ENCODE measurements around the gene CCR3.

Gene CCR3

GRCh38 chr3:46221391-46221790, 20.9 kb upstream of the CCR3 start:
- no peak overlapping the region for H2AK5ac ChIP-seq (ENCODE audit: low read depth, low read length)
- WGBS, 2 donors (ENCODE audit: extremely low coverage in 2 of 2, insufficient read length in 2 of 2, insufficient replicate concordance in 1 of 2), result no CpG with 5 or more reads among the region's 4 CpGs
- H3K23ac ChIP-seq (ENCODE audit: low read depth, low read length, poor library complexity), result no peak overlapping the region
- H3K79me1 ChIP-seq (ENCODE audit: low read depth, low read length), result no peaks in the 10 kb centered on the region
- no peak overlapping the region for H3K4ac ChIP-seq (ENCODE audit: low read length)
- H3K18ac ChIP-seq (ENCODE audit: low read length), result no peak overlapping the region
- H3K27ac ChIP-seq (replicated peaks; ENCODE audit: low read length), result no peak overlapping the region
- no peak overlapping the region for H2BK15ac ChIP-seq (ENCODE audit: low read length)
- H2BK120ac ChIP-seq (ENCODE audit: low read depth, low read length), result no peak overlapping the region
- H2AFZ ChIP-seq (ENCODE audit: low read length), result no peak overlapping the region
- no peak overlapping the region for H3K14ac ChIP-seq (ENCODE audit: low read length)
- no peaks in the 10 kb centered on the region for H3K36me3 ChIP-seq (replicated peaks in 1 of 2; ENCODE audit: control insufficient read depth in 2 of 2, insufficient read depth in 2 of 2, low read length in 2 of 2)
- no peaks in the 10 kb centered on the region for H3K27me3 ChIP-seq (ENCODE audit: control insufficient read depth in 3 of 3, insufficient read depth in 3 of 3, low read depth in 1 of 3, low read length in 3 of 3)
- no peaks in the 10 kb centered on the region for H3K9me3 ChIP-seq (replicated peaks in 1 of 2; ENCODE audit: control insufficient read depth in 2 of 2, insufficient read depth in 1 of 2, low read depth in 1 of 2, low read length in 2 of 2)
- no peak for DNase-seq (ENCODE audit: low spot score)
- H2BK12ac ChIP-seq (ENCODE audit: low read length), result no peak overlapping the region
- no peak overlapping the region for H4K91ac ChIP-seq (ENCODE audit: low read depth, low read length, poor library complexity)
- no peak overlapping the region for H3K4me2 ChIP-seq (ENCODE audit: insufficient read depth, low read length, poor library complexity, severe bottlenecking)
- no peak overlapping the region for H3K9ac ChIP-seq (ENCODE audit: low read depth, low read length, poor library complexity)
- H2BK5ac ChIP-seq (ENCODE audit: low read length), result no peak overlapping the region
- H3K4me3 ChIP-seq (ENCODE audit: low read length in 2 of 2), result no peak overlapping the region
- no peaks in the 10 kb centered on the region for H3K4me1 ChIP-seq (ENCODE audit: control insufficient read depth in 2 of 2, insufficient read depth in 1 of 2, low read depth in 1 of 2, low read length in 2 of 2)
- no peak overlapping the region for H4K8ac ChIP-seq (ENCODE audit: low read depth, low read length)

- H2AK5ac ChIP-seq (ENCODE audit: low read depth, low read length), result no peak overlapping the region
- H3K79me1 ChIP-seq (ENCODE audit: low read depth, low read length), result no peaks in the 10 kb centered on the region
- no peak overlapping the region for H2AFZ ChIP-seq (ENCODE audit: low read length)
- no peak overlapping the region for H3K4me3 ChIP-seq (ENCODE audit: low read length in 2 of 2)
- no peak overlapping the region for H4K91ac ChIP-seq (ENCODE audit: low read depth, low read length, poor library complexity)
- no peaks in the 10 kb centered on the region for H3K4me1 ChIP-seq (ENCODE audit: control insufficient read depth in 2 of 2, insufficient read depth in 1 of 2, low read depth in 1 of 2, low read length in 2 of 2)
- H3K4ac ChIP-seq (ENCODE audit: low read length), result no peak overlapping the region
- H2BK15ac ChIP-seq (ENCODE audit: low read length), result no peak overlapping the region
- no peak overlapping the region for H3K9ac ChIP-seq (ENCODE audit: low read depth, low read length, poor library complexity)
- no peak overlapping the region for H2BK5ac ChIP-seq (ENCODE audit: low read length)
- no peaks in the 10 kb centered on the region for H3K36me3 ChIP-seq (replicated peaks in 1 of 2; ENCODE audit: control insufficient read depth in 2 of 2, insufficient read depth in 2 of 2, low read length in 2 of 2)
- H3K4me2 ChIP-seq (ENCODE audit: insufficient read depth, low read length, poor library complexity, severe bottlenecking), result no peak overlapping the region
- no peak overlapping the region for H2BK12ac ChIP-seq (ENCODE audit: low read length)
- H3K23ac ChIP-seq (ENCODE audit: low read depth, low read length, poor library complexity), result no peak overlapping the region
- H3K27me3 ChIP-seq (ENCODE audit: control insufficient read depth in 3 of 3, insufficient read depth in 3 of 3, low read depth in 1 of 3, low read length in 3 of 3), result no peaks in the 10 kb centered on the region
- DNase-seq (ENCODE audit: low spot score), result no peak
- no peaks in the 10 kb centered on the region for H3K9me3 ChIP-seq (replicated peaks in 1 of 2; ENCODE audit: control insufficient read depth in 2 of 2, insufficient read depth in 1 of 2, low read depth in 1 of 2, low read length in 2 of 2)
- no peak overlapping the region for H4K8ac ChIP-seq (ENCODE audit: low read depth, low read length)
- WGBS, 2 donors (ENCODE audit: extremely low coverage in 2 of 2, insufficient read length in 2 of 2, insufficient replicate concordance in 1 of 2), result no CpG with 5 or more reads among the region's 1 CpG
- H3K18ac ChIP-seq (ENCODE audit: low read length), result no peak overlapping the region
- H2BK120ac ChIP-seq (ENCODE audit: low read depth, low read length), result no peak overlapping the region
- H3K14ac ChIP-seq (ENCODE audit: low read length), result no peak overlapping the region
- H3K27ac ChIP-seq (replicated peaks; ENCODE audit: low read length), result no peak overlapping the region
Measured at GRCh38 chr3:46221938-46222337, 20.3 kb upstream of the CCR3 start.

- no peak overlapping the region for H2BK5ac ChIP-seq (ENCODE audit: low read length)
- no peak overlapping the region for H2BK120ac ChIP-seq (ENCODE audit: low read depth, low read length)
- H2AFZ ChIP-seq (ENCODE audit: low read length), result no peak overlapping the region
- no peak overlapping the region for H3K4me2 ChIP-seq (ENCODE audit: insufficient read depth, low read length, poor library complexity, severe bottlenecking)
- no peak overlapping the region for H4K8ac ChIP-seq (ENCODE audit: low read depth, low read length)
- no peak overlapping the region for H3K4ac ChIP-seq (ENCODE audit: low read length)
- WGBS, 2 donors (ENCODE audit: extremely low coverage in 2 of 2, insufficient read length in 2 of 2, insufficient replicate concordance in 1 of 2), result no CpG with 5 or more reads among the region's 7 CpGs
- H3K9me3 ChIP-seq (replicated peaks in 1 of 2; ENCODE audit: control insufficient read depth in 2 of 2, insufficient read depth in 1 of 2, low read depth in 1 of 2, low read length in 2 of 2), result no peaks in the 10 kb centered on the region
- H2BK15ac ChIP-seq (ENCODE audit: low read length), result no peak overlapping the region
- no peaks in the 10 kb centered on the region for H3K36me3 ChIP-seq (replicated peaks in 1 of 2; ENCODE audit: control insufficient read depth in 2 of 2, insufficient read depth in 2 of 2, low read length in 2 of 2)
- no peak overlapping the region for H3K23ac ChIP-seq (ENCODE audit: low read depth, low read length, poor library complexity)
- H2AK5ac ChIP-seq (ENCODE audit: low read depth, low read length), result no peak overlapping the region
- no peaks in the 10 kb centered on the region for H3K79me1 ChIP-seq (ENCODE audit: low read depth, low read length)
- H3K4me3 ChIP-seq (ENCODE audit: low read length in 2 of 2), result no peak overlapping the region
- H3K27me3 ChIP-seq (ENCODE audit: control insufficient read depth in 3 of 3, insufficient read depth in 3 of 3, low read depth in 1 of 3, low read length in 3 of 3), result no peaks in the 10 kb centered on the region
- no peak overlapping the region for H3K18ac ChIP-seq (ENCODE audit: low read length)
- no peaks in the 10 kb centered on the region for H3K4me1 ChIP-seq (ENCODE audit: control insufficient read depth in 2 of 2, insufficient read depth in 1 of 2, low read depth in 1 of 2, low read length in 2 of 2)
- DNase-seq (ENCODE audit: low spot score), result no peak
- peak overlapping the region; percentile 37 for H3K9ac ChIP-seq (ENCODE audit: low read depth, low read length, poor library complexity)
- peak overlapping the region; percentile 64 for H3K14ac ChIP-seq (ENCODE audit: low read length)
- no peak overlapping the region for H4K91ac ChIP-seq (ENCODE audit: low read depth, low read length, poor library complexity)
- H2BK12ac ChIP-seq (ENCODE audit: low read length), result no peak overlapping the region
- H3K27ac ChIP-seq (replicated peaks; ENCODE audit: low read length), result no peak overlapping the region
Measured at GRCh38 chr3:46222435-46223161, 19.7 kb upstream of the CCR3 start.

GRCh38 chr3:46228260-46229242, 13.7 kb upstream of the CCR3 start:
- no peaks in the 10 kb centered on the region for H3K9me3 ChIP-seq (replicated peaks in 1 of 2; ENCODE audit: control insufficient read depth in 2 of 2, insufficient read depth in 1 of 2, low read depth in 1 of 2, low read length in 2 of 2)
- H3K4me2 ChIP-seq (ENCODE audit: insufficient read depth, low read length, poor library complexity, severe bottlenecking), result no peak overlapping the region
- H2BK120ac ChIP-seq (ENCODE audit: low read depth, low read length), result no peak overlapping the region
- H2BK12ac ChIP-seq (ENCODE audit: low read length), result no peak overlapping the region
- no peak overlapping the region for H3K27ac ChIP-seq (replicated peaks; ENCODE audit: low read length)
- no peak overlapping the region for H2AFZ ChIP-seq (ENCODE audit: low read length)
- no peak overlapping the region for H3K23ac ChIP-seq (ENCODE audit: low read depth, low read length, poor library complexity)
- H3K4ac ChIP-seq (ENCODE audit: low read length), result no peak overlapping the region
- H2BK5ac ChIP-seq (ENCODE audit: low read length), result no peak overlapping the region
- DNase-seq (ENCODE audit: low spot score), result no peak
- H3K4me1 ChIP-seq (ENCODE audit: control insufficient read depth in 2 of 2, insufficient read depth in 1 of 2, low read depth in 1 of 2, low read length in 2 of 2), result no peaks in the 10 kb centered on the region
- no peak overlapping the region for H2AK5ac ChIP-seq (ENCODE audit: low read depth, low read length)
- H3K36me3 ChIP-seq (replicated peaks in 1 of 2; ENCODE audit: control insufficient read depth in 2 of 2, insufficient read depth in 2 of 2, low read length in 2 of 2), result no peaks in the 10 kb centered on the region
- no CpG with 5 or more reads among the region's 5 CpGs for WGBS, 2 donors (ENCODE audit: extremely low coverage in 2 of 2, insufficient read length in 2 of 2, insufficient replicate concordance in 1 of 2)
- no peak overlapping the region for H2BK15ac ChIP-seq (ENCODE audit: low read length)
- no peak overlapping the region for H3K4me3 ChIP-seq (ENCODE audit: low read length in 2 of 2)
- no peaks in the 10 kb centered on the region for H3K27me3 ChIP-seq (ENCODE audit: control insufficient read depth in 3 of 3, insufficient read depth in 3 of 3, low read depth in 1 of 3, low read length in 3 of 3)
- H3K18ac ChIP-seq (ENCODE audit: low read length), result no peak overlapping the region
- no peaks in the 10 kb centered on the region for H3K79me1 ChIP-seq (ENCODE audit: low read depth, low read length)
- no peak overlapping the region for H3K14ac ChIP-seq (ENCODE audit: low read length)
- no peak overlapping the region for H4K91ac ChIP-seq (ENCODE audit: low read depth, low read length, poor library complexity)
- H3K9ac ChIP-seq (ENCODE audit: low read depth, low read length, poor library complexity), result no peak overlapping the region
- no peak overlapping the region for H4K8ac ChIP-seq (ENCODE audit: low read depth, low read length)

All from neuronal stem cell (in vitro differentiated cells).